Nephron (organoid): ENCODE measurements around the gene EGFR.

Source experiments
- H3K27ac Mint-ChIP-seq, 3 experiments: 2 replicates each; pipeline ENCODE4 v1.8.0; 2020; ENCODE audit warnings: mixed read lengths in 3 of 3, mild to moderate bottlenecking in 2 of 3, moderate library complexity in 1 of 3
- H3K27me3 Mint-ChIP-seq: 2 replicates; pipeline ENCODE4 v1.8.0; 2021; ENCODE audit warnings: low read depth, mild to moderate bottlenecking, moderate library complexity, mixed read lengths
- H3K36me3 Mint-ChIP-seq: 2 replicates; pipeline ENCODE4 v1.8.0; 2020; ENCODE audit warnings: low read depth, mixed read lengths
- H3K4me1 Mint-ChIP-seq: 2 replicates; pipeline ENCODE4 v1.8.0; 2020; ENCODE audit warnings: mixed read lengths
- H3K4me3 Mint-ChIP-seq, 3 experiments: 2 replicates each; pipeline ENCODE4 v1.8.0; 2020; ENCODE audit warnings: mild to moderate bottlenecking in 3 of 3, mixed read lengths in 3 of 3, moderate library complexity in 2 of 3
- H3K9me3 Mint-ChIP-seq: 2 replicates; pipeline ENCODE4 v1.8.0; 2020; ENCODE audit warnings: mixed read lengths
- CTCF ChIP-seq, 3 experiments: fragments of 200-600 bp; sonication (generic); IDR thresholded peaks; one replicate each; pipeline ENCODE4 v1.5.0; 2021; ENCODE audit warnings: antibody characterized with exemption in 3 of 3; ENCODE audit not compliant: unreplicated experiment in 3 of 3

EGFR gene

GRCh38 chr7:55127622-55128081 lies 108.8 kb downstream of the EGFR start:
- Mint-ChIP-seq H3K27me3 (no peaks in the 10 kb centered on the region), H3K4me1 (peaks cover 72% of the 10 kb centered on the region), H3K4me3 (peak overlapping the region in 2 of 3 experiments; percentile 18 to 50), H3K36me3 (no peaks in the 10 kb centered on the region), H3K9me3 (no peaks in the 10 kb centered on the region), H3K27ac (peak overlapping the region; percentile 84 to 95 (median 93))
- TF ChIP-seq CTCF (IDR thresholded peaks at IDR 0.05; ENCODE audit: unreplicated experiment in 3 of 3) = no peak

GRCh38 chr7:55128693-55129394 lies 110.0 kb downstream of the EGFR start:
- Mint-ChIP-seq H3K27me3 (no peaks in the 10 kb centered on the region), H3K9me3 (no peaks in the 10 kb centered on the region), H3K4me1 (peaks cover 75% of the 10 kb centered on the region), H3K4me3 (peak overlapping the region in 2 of 3 experiments; percentile 6 to 25), H3K27ac (peak overlapping the region; percentile 84 to 95 (median 93)), H3K36me3 (no peaks in the 10 kb centered on the region)
- no peak for TF ChIP-seq CTCF (IDR thresholded peaks at IDR 0.05; ENCODE audit: unreplicated experiment in 3 of 3)

GRCh38 chr7:55129541-55130394 lies 111.0 kb downstream of the EGFR start:
- Mint-ChIP-seq H3K36me3 (no peaks in the 10 kb centered on the region), H3K4me3 (peak overlapping the region in 2 of 3 experiments; percentile 13 to 28), H3K27ac (peak overlapping the region; percentile 84 to 95 (median 93)), H3K4me1 (peaks cover 76% of the 10 kb centered on the region), H3K27me3 (no peaks in the 10 kb centered on the region), H3K9me3 (no peaks in the 10 kb centered on the region)
- no peak for TF ChIP-seq CTCF (IDR thresholded peaks at IDR 0.05; ENCODE audit: unreplicated experiment in 3 of 3)

GRCh38 chr7:55130395-55131141 lies 111.8 kb downstream of the EGFR start:
- no peaks in the 10 kb centered on the region for H3K36me3 Mint-ChIP-seq
- H3K4me1 Mint-ChIP-seq = peaks cover 76% of the 10 kb centered on the region
- no peaks in the 10 kb centered on the region for H3K27me3 Mint-ChIP-seq
- H3K4me3 Mint-ChIP-seq = peak overlapping the region in 1 of 3 experiments; percentile 13
- no peak for TF ChIP-seq CTCF (IDR thresholded peaks at IDR 0.05; ENCODE audit: unreplicated experiment in 3 of 3)
- H3K27ac Mint-ChIP-seq = peak overlapping the region; percentile 84 to 95 (median 93)
- H3K9me3 Mint-ChIP-seq = no peaks in the 10 kb centered on the region

- TF ChIP-seq CTCF (IDR thresholded peaks at IDR 0.05; ENCODE audit: unreplicated experiment in 3 of 3) = no peak
- H3K27me3 Mint-ChIP-seq = no peaks in the 10 kb centered on the region
- peak overlapping the region; percentile 84 to 95 (median 93) for H3K27ac Mint-ChIP-seq
- no peaks in the 10 kb centered on the region for H3K9me3 Mint-ChIP-seq
- peaks cover 70% of the 10 kb centered on the region for H3K4me1 Mint-ChIP-seq
- H3K36me3 Mint-ChIP-seq = no peaks in the 10 kb centered on the region
- H3K4me3 Mint-ChIP-seq = no peak overlapping the region
Observed at GRCh38 chr7:55131142-55131929, 112.5 kb downstream of the EGFR start.
